ENCODE results near the gene UEVLD. TPM values are rescaled to one million over a fixed set of nuclear protein-coding genes. Genes with fewer than 3 reads are reported as not detected.

Gene UEVLD
- total RNA-seq, 1 experiment from 2014 or later: 23.1 TPM

- no peaks in the 10 kb centered on the region for H3K27me3 Mint-ChIP-seq (ENCODE audit: unreplicated experiment)
- no peak overlapping the region for H3K4me3 Mint-ChIP-seq (ENCODE audit: low read depth, unreplicated experiment)
- no peak for DNase-seq
- H3K36me3 Mint-ChIP-seq (ENCODE audit: insufficient read depth, unreplicated experiment): peaks cover under 1% of the 10 kb centered on the region
- H3K27ac Mint-ChIP-seq (ENCODE audit: unreplicated experiment): no peak overlapping the region
- H3K9me3 Mint-ChIP-seq (ENCODE audit: low read depth, unreplicated experiment): no peaks in the 10 kb centered on the region
- no TSS peak for BruUV-seq (replicated peaks)
- TF ChIP-seq CTCF (IDR thresholded peaks at IDR 0.05; ENCODE audit: unreplicated experiment): no peak
- CTCF ChIA-PET: interaction anchor here (0.6 to 0.7 kb wide), 3 partner anchors 121 to 459 kb away, joined by 3 to 5 read pairs (median 4); no protein-coding TSS in a partner anchor
- intact Hi-C loops (cut with micrococcal nuclease; ENCODE audit: unreplicated experiment): no loop called here
- H3K4me1 Mint-ChIP-seq (ENCODE audit: low read depth, unreplicated experiment): no peaks in the 10 kb centered on the region
Observed at GRCh38 chr11:18566406-18566805, 22.1 kb downstream of the UEVLD start.

- Mint-ChIP-seq H3K36me3 (ENCODE audit: insufficient read depth, unreplicated experiment) (peaks cover 12% of the 10 kb centered on the region), H3K4me3 (ENCODE audit: low read depth, unreplicated experiment) (no peak overlapping the region), H3K27me3 (ENCODE audit: unreplicated experiment) (no peaks in the 10 kb centered on the region), H3K27ac (ENCODE audit: unreplicated experiment) (no peak overlapping the region), H3K4me1 (ENCODE audit: low read depth, unreplicated experiment) (no peaks in the 10 kb centered on the region), H3K9me3 (ENCODE audit: low read depth, unreplicated experiment) (no peaks in the 10 kb centered on the region)
- BruUV-seq (replicated peaks): no TSS peak
- CTCF ChIA-PET: interaction anchor here (0.7 to 1.2 kb wide), 3 partner anchors 9 to 57 kb away, joined by 3 to 4 read pairs (median 3); no protein-coding TSS in a partner anchor
- intact Hi-C loops (cut with micrococcal nuclease; ENCODE audit: unreplicated experiment): no loop called here
- no peak for DNase-seq
- TF ChIP-seq CTCF (IDR thresholded peaks at IDR 0.05; ENCODE audit: unreplicated experiment): no peak
Observed at GRCh38 chr11:18564149-18564548, 24.4 kb downstream of the UEVLD start.

- Mint-ChIP-seq H3K27ac (ENCODE audit: unreplicated experiment) (no peak overlapping the region), H3K4me3 (ENCODE audit: low read depth, unreplicated experiment) (no peak overlapping the region), H3K4me1 (ENCODE audit: low read depth, unreplicated experiment) (no peaks in the 10 kb centered on the region), H3K9me3 (ENCODE audit: low read depth, unreplicated experiment) (no peaks in the 10 kb centered on the region), H3K27me3 (ENCODE audit: unreplicated experiment) (no peaks in the 10 kb centered on the region), H3K36me3 (ENCODE audit: insufficient read depth, unreplicated experiment) (peaks cover 14% of the 10 kb centered on the region)
- no TSS peak for BruUV-seq (replicated peaks)
- no peak for DNase-seq
- intact Hi-C loops (cut with micrococcal nuclease; ENCODE audit: unreplicated experiment): no loop called here
- TF ChIP-seq CTCF (IDR thresholded peaks at IDR 0.05; ENCODE audit: unreplicated experiment): no peak
- CTCF ChIA-PET: no interaction called here
Observed at GRCh38 chr11:18563090-18563730, 25.3 kb downstream of the UEVLD start.

GRCh38 chr11:18548001-18548400 is 40.5 kb downstream of the UEVLD start:
- H3K4me1 Mint-ChIP-seq (ENCODE audit: low read depth, unreplicated experiment): no peaks in the 10 kb centered on the region
- no peaks in the 10 kb centered on the region for H3K27me3 Mint-ChIP-seq (ENCODE audit: unreplicated experiment)
- no peak for DNase-seq
- CTCF ChIA-PET: no interaction called here
- no peaks in the 10 kb centered on the region for H3K9me3 Mint-ChIP-seq (ENCODE audit: low read depth, unreplicated experiment)
- H3K4me3 Mint-ChIP-seq (ENCODE audit: low read depth, unreplicated experiment): no peak overlapping the region
- peaks cover 8% of the 10 kb centered on the region for H3K36me3 Mint-ChIP-seq (ENCODE audit: insufficient read depth, unreplicated experiment)
- H3K27ac Mint-ChIP-seq (ENCODE audit: unreplicated experiment): no peak overlapping the region
- no peak for TF ChIP-seq CTCF (IDR thresholded peaks at IDR 0.05; ENCODE audit: unreplicated experiment)
- no TSS peak for BruUV-seq (replicated peaks)
- intact Hi-C loops (cut with micrococcal nuclease; ENCODE audit: unreplicated experiment): no loop called here
